ENCODE measurements around the gene KLK2.

GRCh38 chr19:50861010-50861409, 12.2 kb upstream of the KLK2 start:
- TF ChIP-seq POLR2AphosphoS5 (IDR thresholded peaks at IDR 0.05) (no peak), CTCF (IDR thresholded peaks at IDR 0.05 in 8 of 11, conservative IDR thresholded peaks at IDR 0.05 in 3 of 11) (no peak)

All from spleen (tissue), 7 donors.